Heart right ventricle (tissue), 16 donors: ENCODE measurements around the gene OR1L4. TPM values are rescaled to one million over a fixed set of nuclear protein-coding genes. Genes with fewer than 3 reads are reported as not detected.

Source experiments
- ATAC-seq, 8 donors: fragments of 200-7000 bp; cut with Tn5 transposase; one replicate each; pipeline ENCODE4 v1.9.1; 2020; ENCODE audit warnings: mild to moderate bottlenecking in 8 of 8, moderate library complexity in 8 of 8, moderate number of reproducible peaks in 1 of 8
- DNase-seq, 2 donors: peaks; one replicate each; pipeline ENCODE4 v3.0.0-alpha.2; 2020
- H3K27ac ChIP-seq, 10 donors: fragments of 200-600 bp; sonication (generic) in 2 of 10; one replicate each; pipeline versions ENCODE4 v1.5.0 to v1.8.0; 2020 to 2022; ENCODE audit warnings: mild to moderate bottlenecking in 3 of 10
- H3K27me3 ChIP-seq, 7 donors: fragments of 200-600 bp; one replicate each; pipeline ENCODE4 v1.8.0; 2021 to 2022; ENCODE audit warnings: mild to moderate bottlenecking in 2 of 7
- H3K36me3 ChIP-seq, 9 donors: fragments of 200-600 bp; sonication (generic) in 1 of 9; one replicate each; pipeline versions ENCODE4 v1.5.0 to v1.8.0; 2020 to 2022; ENCODE audit warnings: mild to moderate bottlenecking in 2 of 9
- H3K4me1 ChIP-seq, 9 donors: fragments of 200-600 bp; sonication (generic) in 1 of 9; one replicate each; pipeline versions ENCODE4 v1.5.0 to v1.8.0; 2020 to 2022; ENCODE audit warnings: mild to moderate bottlenecking in 4 of 9
- H3K4me3 ChIP-seq, 10 donors: fragments of 200-600 bp; sonication (generic) in 2 of 10; one replicate each; pipeline versions ENCODE4 v1.5.0 to v1.8.0; 2020 to 2022; ENCODE audit warnings: mild to moderate bottlenecking in 7 of 10, moderate library complexity in 2 of 10
- H3K9me3 ChIP-seq, 11 donors: fragments of 200-600 bp in 10 of 11; sonication (generic) in 2 of 11; one replicate each; pipeline versions ENCODE4 v1.5.0 to v1.8.0; 2013 to 2022; ENCODE audit warnings: mild to moderate bottlenecking in 2 of 11, control low read depth in 1 of 11, moderate library complexity in 1 of 11
- CTCF ChIP-seq, 9 donors: fragments of 200-600 bp; sonication (generic) in 2 of 9; IDR thresholded peaks; one replicate each; pipeline versions ENCODE4 v1.5.0 to v1.8.0; 2021 to 2022; ENCODE audit warnings: antibody characterized with exemption in 9 of 9, mild to moderate bottlenecking in 5 of 9, moderate library complexity in 1 of 9
- WGBS, 2 donors: extraction: QIAGEN DNeasy Blood & Tissue Kit; methylation state at CpG; one replicate each; pipeline ENCODE4 v1.1.7; 2013; ENCODE audit warnings: inconsistent platforms in 1 of 2; 5-methylcytosine and 5-hydroxymethylcytosine counted together
- intact Hi-C, 10 donors: fragments of 100-400 bp; cut with DNase I; formaldehyde crosslinking; loops; one replicate each; pipeline versions ENCODE4 v1.11.1 to v1.14.2; 2022
- polyA plus RNA-seq, 2 donors: library from polyadenylated mRNA; stranded (reverse); fragments of 200-250 nt; gene quantifications; one replicate each; pipeline ENCODE4 v1.2.3, GENCODE V29; 2013
- total RNA-seq, 10 donors: library from RNA; stranded (reverse); fragmentation: NEBNext Ultra II Directional in 3 of 10; extraction: Animal tissue kit (Norgen Biotek cat#: 25700) in 3 of 10; gene quantifications; one replicate each; pipeline versions ENCODE4 v1.2.1 to v1.2.4, GENCODE V29; 2021 to 2023
- donor health status: Arrhythmogenic right ventricular cardiomyopathy.
- donor health status: ischemic (EF 13 %, LVEDD 7.1; RV severe dilation, severe dysfunction).
- donor health status: healthy with polysubstance abuse.
- donor health status: DM: no; HTN: yes; CAD: no.
- donor health status: DM: no; HTN: no; CAD: no.
- donor health status: ischemic (EF 25% LVEDD 6.9; RV normal size, moderate dysfunction).
- donor health status: ischemic (EF 25% LVEDD 5.7; RV mildly dilated, moderate dysfunction).
- donor health status: healthy.
- donor health status: DM: yes; HTN: yes; CAD: no.
- donor health status: Ischemic cardiomyopathy.
- donor health status: ischemic (EF 35%, LVEDD 5.7; RV mildly dilated, moderate dysfunction).
- donor health status: nonischemic (EF 11% LVEDD 7.7; RV severe dilation, severe dysfunction).
- donor health status: DM: yes; HTN: yes; CAD: no.
- donor health status: PGD.
- donor health status: ischemic (EF 29% LVEDD 5.4; RV normal size, mild dysfunction).
- donor health status: nonischemic (EF 23%, LVEDD 6.1; RV moderate dilation, normal function).

The OR1L4 gene
- total and polyA plus RNA-seq, 12 donors: not detected

GRCh38 chr9:122719218-122719617 is 4.6 kb upstream of the OR1L4 start:
- ATAC-seq (no peak), DNase-seq (no peak)
- Histone ChIP-seq H3K4me1 (no peaks in the 10 kb centered on the region), H3K27me3 (no peaks in the 10 kb centered on the region), H3K27ac (no peak overlapping the region), H3K9me3 (peaks cover 0 to 96% (median 7%) of the 10 kb centered on the region in 11 donors), H3K36me3 (no peaks in the 10 kb centered on the region), H3K4me3 (no peak overlapping the region)
- WGBS, 2 donors: 67 to 69% methylated on average over 4 of the region's 4 CpGs
- TF ChIP-seq CTCF (IDR thresholded peaks at IDR 0.05): no peak
- intact Hi-C loops: no loop called here

- Histone ChIP-seq H3K27me3 (no peaks in the 10 kb centered on the region), H3K36me3 (no peaks in the 10 kb centered on the region), H3K4me3 (no peak within 1 kb of the TSS), H3K27ac (no peak within 1 kb of the TSS), H3K9me3 (peaks cover 0 to 48% (median 3%) of the 10 kb centered on the region in 11 donors), H3K4me1 (no peaks in the 10 kb centered on the region)
- WGBS, 2 donors: 51 to 65% methylated on average over 6 of the region's 6 CpGs
- intact Hi-C loops: no loop called here
- TF ChIP-seq CTCF (IDR thresholded peaks at IDR 0.05): no peak
- ATAC-seq (no peak), DNase-seq (no peak)
Measured at GRCh38 chr9:122742003-122742402, 18.2 kb downstream of the OR1L4 start, which contains the start of gene OR1L6. Gene OR1L6 (plus strand): TSS chr9:122742303. CDS start chr9:122749848, 7,545 bp downstream.

- ATAC-seq: no peak
- Histone ChIP-seq H3K4me3 (no peak overlapping the region), H3K27ac (no peak overlapping the region), H3K4me1 (no peaks in the 10 kb centered on the region), H3K27me3 (no peaks in the 10 kb centered on the region), H3K36me3 (no peaks in the 10 kb centered on the region), H3K9me3 (peaks cover 0 to 38% (median 7%) of the 10 kb centered on the region in 11 donors)
- intact Hi-C loops: loop anchor here in 2 of 10 donors (5.0 to 10.0 kb wide), 2 partner anchors 60 to 667 kb away; no protein-coding TSS in a partner anchor
- 33 to 42% methylated on average over 2 of the region's 2 CpGs for WGBS, 2 donors
- DNase-seq: no peak
- TF ChIP-seq CTCF (IDR thresholded peaks at IDR 0.05): no peak
Measured at GRCh38 chr9:122754825-122755224, 31.0 kb downstream of the OR1L4 start.

GRCh38 chr9:122767817-122768216 is 44.0 kb downstream of the OR1L4 start:
- Histone ChIP-seq H3K4me3 (no peak overlapping the region), H3K9me3 (peaks cover 0 to 66% (median 24%) of the 10 kb centered on the region in 11 donors), H3K4me1 (no peaks in the 10 kb centered on the region), H3K36me3 (no peaks in the 10 kb centered on the region), H3K27me3 (no peaks in the 10 kb centered on the region), H3K27ac (no peak overlapping the region)
- intact Hi-C loops: no loop called here
- TF ChIP-seq CTCF (IDR thresholded peaks at IDR 0.05): no peak
- ATAC-seq: no peak
- 74 to 76% methylated on average over 4 of the region's 4 CpGs for WGBS, 2 donors
- no peak for DNase-seq

Other genes starting within 250 kb of the OR1L4 start
- not detected for gene OR1J1, start 246.1 kb upstream of the OR1L4 start, total RNA-seq
- not detected for gene OR1J1, start 246.1 kb upstream of the OR1L4 start, polyA plus RNA-seq
- under 1 TPM in 1 of 10 donors, not detected in 9; 0.30 TPM for gene OR1J2, start 213.2 kb upstream of the OR1L4 start, total RNA-seq
- gene OR1J2, start 213.2 kb upstream of the OR1L4 start, polyA plus RNA-seq: not detected
- not detected for gene OR1J4, start 204.8 kb upstream of the OR1L4 start, total RNA-seq
- not detected for gene OR1J4, start 204.8 kb upstream of the OR1L4 start, polyA plus RNA-seq
- gene OR1N1, start 196.7 kb upstream of the OR1L4 start, total RNA-seq: not detected
- gene OR1N1, start 196.7 kb upstream of the OR1L4 start, polyA plus RNA-seq: not detected
- not detected for gene OR1N2, start 170.9 kb upstream of the OR1L4 start, total RNA-seq
- not detected for gene OR1N2, start 170.9 kb upstream of the OR1L4 start, polyA plus RNA-seq
- gene OR1L8, start 140.6 kb upstream of the OR1L4 start, total RNA-seq: under 1 TPM in 1 of 10 donors, not detected in 9; 0.45 TPM
- gene OR1L8, start 140.6 kb upstream of the OR1L4 start, polyA plus RNA-seq: under 1 TPM in 1 of 2 donors, not detected in 1; 0.04 TPM
- gene OR1Q1, start 109.3 kb upstream of the OR1L4 start, total RNA-seq: not detected
- not detected for gene OR1Q1, start 109.3 kb upstream of the OR1L4 start, polyA plus RNA-seq
- not detected for gene OR1B1, start 66.4 kb upstream of the OR1L4 start, total RNA-seq
- not detected for gene OR1B1, start 66.4 kb upstream of the OR1L4 start, polyA plus RNA-seq
- not detected for gene OR1L1, start 62.3 kb upstream of the OR1L4 start, total RNA-seq
- not detected for gene OR1L1, start 62.3 kb upstream of the OR1L4 start, polyA plus RNA-seq
- gene OR1L3, start 48.9 kb upstream of the OR1L4 start, total RNA-seq: not detected
- not detected for gene OR1L3, start 48.9 kb upstream of the OR1L4 start, polyA plus RNA-seq
- gene OR1L6, start 18.3 kb downstream of the OR1L4 start, total RNA-seq: not detected
- gene OR1L6, start 18.3 kb downstream of the OR1L4 start, polyA plus RNA-seq: not detected
- not detected for gene OR5C1, start 64.9 kb downstream of the OR1L4 start, total RNA-seq
- not detected for gene OR5C1, start 64.9 kb downstream of the OR1L4 start, polyA plus RNA-seq
- not detected for gene OR1K1, start 76.1 kb downstream of the OR1L4 start, total RNA-seq
- not detected for gene OR1K1, start 76.1 kb downstream of the OR1L4 start, polyA plus RNA-seq
- gene PDCL, start 104.6 kb downstream of the OR1L4 start, total RNA-seq: 1 to 10 TPM; 6.7 to 9.5 (median 8.0) TPM
- gene PDCL, start 104.6 kb downstream of the OR1L4 start, polyA plus RNA-seq: 1 to 10 TPM; 3.6 to 5.4 TPM
- gene RC3H2, start 181.4 kb downstream of the OR1L4 start, total RNA-seq: 10 to 100 TPM; 35.6 to 52.2 (median 43.5) TPM
- gene RC3H2, start 181.4 kb downstream of the OR1L4 start, polyA plus RNA-seq: 10 to 100 TPM in 1 of 2 donors, 1 to 10 TPM in 1; 7.1 to 13.0 TPM
- gene ZBTB6, start 189.3 kb downstream of the OR1L4 start, total RNA-seq: 1 to 10 TPM; 4.3 to 7.0 (median 6.0) TPM
- 1 to 10 TPM; 2.2 to 2.3 TPM for gene ZBTB6, start 189.3 kb downstream of the OR1L4 start, polyA plus RNA-seq
- gene ZBTB26, start 207.5 kb downstream of the OR1L4 start, total RNA-seq: 1 to 10 TPM; 3.0 to 5.5 (median 4.5) TPM
- 1 to 10 TPM; 2.0 to 2.2 TPM for gene ZBTB26, start 207.5 kb downstream of the OR1L4 start, polyA plus RNA-seq
- 10 to 100 TPM; 36.9 to 62.3 (median 48.7) TPM for gene RABGAP1, start 217.0 kb downstream of the OR1L4 start, total RNA-seq
- gene RABGAP1, start 217.0 kb downstream of the OR1L4 start, polyA plus RNA-seq: 10 to 100 TPM in 1 of 2 donors, 1 to 10 TPM in 1; 9.3 to 11.6 TPM